GM04504 (cell line): ENCODE measurements around the gene ATE1.

ENCODE experiments used
- DNase-seq: peaks from one replicate; pipeline ENCODE4 v3.0.0-alpha.2; 2012; ENCODE audit warnings: low read depth

Gene ATE1

GRCh38 chr10:121873236-121873635, 54.6 kb downstream of the ATE1 start:
- DNase-seq: no peak

GRCh38 chr10:121870413-121870812, 57.4 kb downstream of the ATE1 start:
- DNase-seq: no peak

GRCh38 chr10:121865554-121865953, 62.3 kb downstream of the ATE1 start:
- DNase-seq: no peak

GRCh38 chr10:121864653-121865052, 63.2 kb downstream of the ATE1 start:
- DNase-seq: no peak

- DNase-seq: no peak
These were observed 63.7 kb downstream of the ATE1 start for GRCh38 chr10:121864168-121864567.

GRCh38 chr10:121862649-121863048, 65.2 kb downstream of the ATE1 start:
- no peak for DNase-seq

GRCh38 chr10:121862042-121862441, 65.8 kb downstream of the ATE1 start:
- DNase-seq: no peak

GRCh38 chr10:121860810-121861209, 67.0 kb downstream of the ATE1 start:
- DNase-seq: no peak

GRCh38 chr10:121854809-121855445, 72.9 kb downstream of the ATE1 start:
- no peak for DNase-seq

- no peak for DNase-seq
These were observed 73.9 kb downstream of the ATE1 start for GRCh38 chr10:121853950-121854349.

- no peak for DNase-seq
These were observed 76.0 kb downstream of the ATE1 start for GRCh38 chr10:121851786-121852185.

GRCh38 chr10:121848082-121848481, 79.7 kb downstream of the ATE1 start:
- no peak for DNase-seq

- DNase-seq: no peak
These were observed 81.3 kb downstream of the ATE1 start for GRCh38 chr10:121846555-121846954.

GRCh38 chr10:121845044-121845784, 82.6 kb downstream of the ATE1 start:
- no peak for DNase-seq

- DNase-seq: no peak
These were observed 83.3 kb downstream of the ATE1 start for GRCh38 chr10:121844537-121844936.

- no peak for DNase-seq
These were observed 84.5 kb downstream of the ATE1 start for GRCh38 chr10:121843379-121843778.

GRCh38 chr10:121841862-121842261, 86.0 kb downstream of the ATE1 start:
- no peak for DNase-seq

GRCh38 chr10:121838931-121839330, 88.9 kb downstream of the ATE1 start:
- no peak for DNase-seq

- no peak for DNase-seq
These were observed 89.7 kb downstream of the ATE1 start for GRCh38 chr10:121838149-121838548.

- no peak for DNase-seq
These were observed 91.7 kb downstream of the ATE1 start for GRCh38 chr10:121836171-121836570.

- DNase-seq: no peak
These were observed 92.5 kb downstream of the ATE1 start for GRCh38 chr10:121835376-121835775.

- DNase-seq: no peak
These were observed 93.1 kb downstream of the ATE1 start for GRCh38 chr10:121834757-121835156.

GRCh38 chr10:121833387-121833786, 94.4 kb downstream of the ATE1 start:
- no peak for DNase-seq

GRCh38 chr10:121832647-121833046, 95.2 kb downstream of the ATE1 start:
- no peak for DNase-seq
